Neutrophil (primary cell): ENCODE data around the gene ANGPTL8.

ENCODE experiments used
- H3K27ac ChIP-seq: fragments of 200-600 bp; sonication (generic); 2 replicates; pipeline ENCODE4 v1.5.1; 2016; ENCODE audit warnings: mild to moderate bottlenecking, moderate library complexity
- H3K27me3 ChIP-seq: fragments of 200-600 bp; sonication (generic); 2 replicates; pipeline ENCODE4 v1.6.0; 2016; ENCODE audit warnings: mild to moderate bottlenecking
- H3K36me3 ChIP-seq: fragments of 200-600 bp; sonication (generic); 2 replicates; pipeline ENCODE4 v1.5.1; 2017
- H3K4me1 ChIP-seq, 2 experiments: fragments of 200-600 bp in 1 of 2; sonication (generic) in 1 of 2; 1 replicate in 1 of 2; 2 replicates in 1 of 2; pipeline versions ENCODE4 v1.5.1 to v1.6.1; 2013 to 2016; ENCODE audit warnings: low read depth in 1 of 2, low read length in 1 of 2, mild to moderate bottlenecking in 1 of 2, moderate library complexity in 1 of 2; ENCODE audit not compliant: control insufficient read depth in 1 of 2, insufficient read depth in 1 of 2
- H3K4me3 ChIP-seq, 2 experiments: fragments of 200-600 bp in 1 of 2; sonication (generic) in 1 of 2; 1 replicate in 1 of 2; 2 replicates in 1 of 2; pipeline ENCODE4 v1.5.1; 2013 to 2016; ENCODE audit warnings: low read depth in 1 of 2, low read length in 1 of 2, mild to moderate bottlenecking in 1 of 2, moderate library complexity in 1 of 2
- H3K9me3 ChIP-seq: fragments of 200-600 bp; sonication (generic); 2 replicates; pipeline ENCODE4 v1.5.1; 2016
- TF ChIP-seq, protein P1 (sequence below): fragments of 200-600 bp; sonication (generic); IDR thresholded peaks from 2 replicates; pipeline ENCODE4 v1.5.1; 2016; ENCODE audit warnings: antibody characterized with exemption

ANGPTL8 gene

DNA sequence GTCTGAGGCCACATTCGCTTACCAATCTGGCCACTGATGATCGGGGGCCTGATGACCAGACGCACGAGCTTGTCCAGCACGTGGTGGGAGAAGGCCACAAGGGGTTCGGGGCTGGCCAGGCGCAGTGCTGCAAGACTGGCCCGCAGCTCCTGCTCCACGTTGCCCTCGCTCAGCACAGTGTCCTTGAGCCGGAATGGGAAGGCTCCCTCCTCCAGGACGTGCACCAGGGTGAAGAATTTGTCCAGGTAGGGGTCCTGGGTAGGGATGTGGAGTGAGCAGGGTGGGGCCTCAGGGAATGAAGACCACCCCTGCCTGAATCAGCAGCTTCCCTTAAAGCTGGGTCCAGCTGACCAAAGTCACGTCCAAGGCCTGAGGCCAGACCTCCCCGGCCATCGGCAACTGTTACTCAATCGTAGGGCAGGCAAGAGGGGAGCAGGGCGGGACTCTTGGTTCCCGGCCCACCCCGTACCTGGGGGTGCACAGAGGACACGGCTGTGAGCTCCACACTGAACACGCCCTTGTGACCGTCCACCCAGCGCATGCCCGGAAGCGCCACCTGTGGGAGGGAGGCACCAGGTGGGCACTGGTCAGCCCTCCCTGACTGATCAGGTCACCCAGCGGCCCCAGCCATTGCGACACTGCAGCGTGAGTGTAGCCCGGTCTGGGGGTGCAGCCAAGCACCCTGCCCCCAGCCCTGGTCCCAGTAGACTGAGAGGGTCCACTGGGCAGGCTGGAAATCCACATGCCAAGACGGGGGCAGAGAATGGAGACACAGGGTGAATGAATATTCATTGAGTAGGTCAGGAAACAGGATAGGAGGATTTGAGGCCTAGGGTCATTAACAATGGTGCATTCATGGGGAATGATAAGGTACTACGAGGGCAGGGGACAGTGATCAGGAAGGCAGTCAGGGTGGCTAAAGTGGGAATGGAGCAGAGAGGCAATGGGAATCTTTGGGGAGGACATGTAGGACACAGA is 2.8 kb upstream of the ANGPTL8 start:
- TF ChIP-seq, protein P1, sequence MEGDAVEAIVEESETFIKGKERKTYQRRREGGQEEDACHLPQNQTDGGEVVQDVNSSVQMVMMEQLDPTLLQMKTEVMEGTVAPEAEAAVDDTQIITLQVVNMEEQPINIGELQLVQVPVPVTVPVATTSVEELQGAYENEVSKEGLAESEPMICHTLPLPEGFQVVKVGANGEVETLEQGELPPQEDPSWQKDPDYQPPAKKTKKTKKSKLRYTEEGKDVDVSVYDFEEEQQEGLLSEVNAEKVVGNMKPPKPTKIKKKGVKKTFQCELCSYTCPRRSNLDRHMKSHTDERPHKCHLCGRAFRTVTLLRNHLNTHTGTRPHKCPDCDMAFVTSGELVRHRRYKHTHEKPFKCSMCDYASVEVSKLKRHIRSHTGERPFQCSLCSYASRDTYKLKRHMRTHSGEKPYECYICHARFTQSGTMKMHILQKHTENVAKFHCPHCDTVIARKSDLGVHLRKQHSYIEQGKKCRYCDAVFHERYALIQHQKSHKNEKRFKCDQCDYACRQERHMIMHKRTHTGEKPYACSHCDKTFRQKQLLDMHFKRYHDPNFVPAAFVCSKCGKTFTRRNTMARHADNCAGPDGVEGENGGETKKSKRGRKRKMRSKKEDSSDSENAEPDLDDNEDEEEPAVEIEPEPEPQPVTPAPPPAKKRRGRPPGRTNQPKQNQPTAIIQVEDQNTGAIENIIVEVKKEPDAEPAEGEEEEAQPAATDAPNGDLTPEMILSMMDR = no peak
- H3K36me3 ChIP-seq = no peaks in the 10 kb centered on the region
- no peak overlapping the region for H3K4me3 ChIP-seq
- no peak overlapping the region for H3K27ac ChIP-seq
- H3K27me3 ChIP-seq = no peaks in the 10 kb centered on the region
- H3K9me3 ChIP-seq = no peaks in the 10 kb centered on the region
- no peaks in the 10 kb centered on the region for H3K4me1 ChIP-seq

DNA sequence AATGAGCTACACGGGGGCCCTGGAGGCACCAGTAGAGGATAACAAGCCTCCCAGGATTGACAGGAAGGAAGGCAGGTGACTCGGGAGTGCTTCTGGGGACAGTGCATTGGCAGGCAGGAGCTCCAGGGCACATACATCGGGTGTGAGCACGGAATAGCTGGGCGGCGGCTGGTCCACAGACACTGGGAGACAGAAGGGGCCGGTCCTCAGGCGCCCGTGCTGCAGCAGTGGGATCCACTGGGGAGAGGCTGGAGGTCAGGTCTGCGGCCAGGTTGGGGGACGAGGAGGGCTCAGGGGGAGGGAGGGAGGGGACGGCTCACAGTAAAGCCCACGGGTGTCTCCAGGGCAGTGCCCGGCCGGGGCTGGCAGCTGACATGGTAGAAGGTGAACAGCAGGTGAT is 2.1 kb upstream of the ANGPTL8 start:
- Histone ChIP-seq H3K9me3 (no peaks in the 10 kb centered on the region), H3K27ac (no peak overlapping the region), H3K4me1 (no peaks in the 10 kb centered on the region), H3K36me3 (no peaks in the 10 kb centered on the region), H3K27me3 (peaks cover under 1% of the 10 kb centered on the region), H3K4me3 (no peak overlapping the region)
- TF ChIP-seq, protein P1 = no peak

DNA sequence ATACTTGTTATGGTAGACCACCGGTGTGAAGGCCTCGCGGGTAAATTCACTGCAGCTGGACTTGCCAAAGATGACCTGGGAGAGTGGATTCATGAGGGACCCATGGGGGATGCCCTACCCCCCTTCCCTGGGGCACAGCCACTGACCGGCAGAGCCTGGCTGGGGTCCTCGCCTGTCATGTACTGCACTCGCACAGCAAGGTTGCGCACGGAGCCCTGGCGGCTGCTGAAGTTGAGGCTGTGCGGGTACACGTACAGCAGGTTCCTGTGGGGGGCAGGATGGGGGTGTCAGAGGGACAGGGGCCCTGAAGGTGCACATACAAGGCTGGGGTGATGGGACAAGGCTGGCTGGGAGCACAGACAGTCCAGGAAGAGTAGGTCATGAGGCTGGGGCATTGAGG is 1.4 kb upstream of the ANGPTL8 start:
- Histone ChIP-seq H3K4me1 (no peaks in the 10 kb centered on the region), H3K4me3 (no peak overlapping the region), H3K27me3 (peaks cover 8% of the 10 kb centered on the region), H3K27ac (no peak overlapping the region), H3K36me3 (no peaks in the 10 kb centered on the region), H3K9me3 (no peaks in the 10 kb centered on the region)
- TF ChIP-seq, protein P1 = no peak

DNA sequence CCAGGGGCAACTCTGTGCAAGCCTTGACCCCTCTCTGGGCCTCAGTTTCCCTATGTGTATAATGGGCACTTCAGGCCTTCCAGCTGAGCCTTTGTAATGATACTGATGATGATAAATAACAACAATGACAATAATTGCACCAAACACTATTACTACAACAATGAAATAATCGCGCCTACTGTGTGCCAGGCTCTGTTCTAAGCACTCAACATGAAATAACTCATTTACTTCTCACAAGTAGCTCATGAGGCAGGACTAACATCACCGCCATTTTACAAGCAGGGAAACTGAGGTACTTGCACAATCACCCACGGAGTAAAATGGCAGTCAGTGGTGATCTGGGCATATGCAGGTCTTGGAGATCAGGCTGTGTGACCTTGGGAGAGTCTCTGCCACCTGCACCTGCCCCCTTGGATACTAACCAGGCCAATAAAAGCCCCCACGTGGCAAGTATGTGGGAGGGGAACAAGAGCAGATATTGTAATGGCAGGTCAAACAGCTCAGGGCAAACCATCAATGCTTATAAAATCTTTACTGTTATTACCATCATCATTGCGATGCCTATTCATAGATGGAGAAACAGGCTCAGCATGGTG is 540 bp upstream of the ANGPTL8 start:
- H3K9me3 ChIP-seq = no peaks in the 10 kb centered on the region
- H3K4me1 ChIP-seq = peaks cover 3 to 4% of the 10 kb centered on the region in 2 experiments
- TF ChIP-seq, protein P1 = no peak
- H3K27ac ChIP-seq = no peak overlapping the region
- no peaks in the 10 kb centered on the region for H3K36me3 ChIP-seq
- peaks cover 16% of the 10 kb centered on the region for H3K27me3 ChIP-seq
- no peak overlapping the region for H3K4me3 ChIP-seq

DNA sequence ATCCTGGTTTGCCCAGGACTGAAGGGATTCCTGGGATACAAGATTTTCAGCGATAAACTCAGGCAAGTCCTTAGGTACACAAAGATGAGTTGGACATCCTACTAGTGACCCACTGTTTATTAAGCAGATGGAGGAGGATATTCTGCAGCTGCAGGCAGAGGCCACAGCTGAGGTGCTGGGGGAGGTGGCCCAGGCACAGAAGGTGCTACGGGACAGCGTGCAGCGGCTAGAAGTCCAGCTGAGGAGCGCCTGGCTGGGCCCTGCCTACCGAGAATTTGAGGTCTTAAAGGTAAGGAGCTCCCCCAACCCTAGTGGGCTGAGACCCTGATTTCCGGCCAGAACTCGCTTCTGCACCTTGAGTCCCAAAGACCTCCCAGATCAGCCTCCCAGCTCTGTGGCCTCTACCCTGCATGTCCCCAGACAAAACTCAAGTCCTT is 607 bp downstream of the ANGPTL8 start:
- Histone ChIP-seq H3K27me3 (peaks cover 18% of the 10 kb centered on the region), H3K4me3 (no peak overlapping the region), H3K9me3 (no peaks in the 10 kb centered on the region), H3K4me1 (peaks cover 3 to 4% of the 10 kb centered on the region in 2 experiments), H3K27ac (no peak overlapping the region), H3K36me3 (no peaks in the 10 kb centered on the region)
- TF ChIP-seq, protein P1 = no peak
